Peyer's patch (tissue), 4 donors: Measurements from ENCODE around the gene TMEM121. TPM values are rescaled to one million over a fixed set of nuclear protein-coding genes. Genes with fewer than 3 reads are reported as not detected.

Experiments used
- DNase-seq, 3 donors: peaks; one replicate each; pipeline ENCODE4 v3.0.0-alpha.2; 2017 to 2019
- H3K27ac ChIP-seq, 4 donors: fragments of 200-600 bp; sonication (generic); one replicate each; pipeline ENCODE4 v1.5.1; 2016 to 2019
- H3K27me3 ChIP-seq, 2 donors: fragments of 200-600 bp; sonication (generic); one replicate each; pipeline ENCODE4 v1.5.1; 2019
- H3K36me3 ChIP-seq, 3 donors: fragments of 200-600 bp; sonication (generic); one replicate each; pipeline ENCODE4 v1.5.1; 2016 to 2019
- H3K4me1 ChIP-seq, 4 donors: fragments of 200-600 bp; sonication (generic); one replicate each; pipeline ENCODE4 v1.5.1; 2016 to 2019
- H3K4me3 ChIP-seq, 4 donors: fragments of 200-600 bp; sonication (generic); 1 replicate in 3 of 4; 2 replicates in 1 of 4; pipeline ENCODE4 v1.5.1; 2016 to 2019; ENCODE audit warnings: mild to moderate bottlenecking in 1 of 4
- H3K9me3 ChIP-seq, 4 donors: fragments of 200-600 bp; sonication (generic); one replicate each; pipeline ENCODE4 v1.5.1; 2016 to 2019; ENCODE audit warnings: mild to moderate bottlenecking in 1 of 4
- CTCF ChIP-seq, 6 experiments: fragments of 450-650 bp in 4 of 6; fragments of 200-600 bp in 2 of 6; sonication (generic) in 1 of 6; IDR thresholded peaks; one replicate each; pipeline ENCODE4 v1.5.1; 2017 to 2019; ENCODE audit warnings: antibody characterized with exemption in 6 of 6, mild to moderate bottlenecking in 3 of 6, moderate library complexity in 1 of 6
- POLR2A ChIP-seq, 2 donors: fragments of 450-650 bp; IDR thresholded peaks; one replicate each; pipeline ENCODE4 v1.5.1; 2017; ENCODE audit warnings: antibody characterized with exemption in 2 of 2, mild to moderate bottlenecking in 2 of 2, moderate library complexity in 2 of 2
- total RNA-seq, 4 donors: library from RNA; depleted of rRNA; stranded (reverse); fragments of >200 nt; gene quantifications; one replicate each; pipeline ENCODE4 v1.1.0, GENCODE V29; 2016

The TMEM121 gene
- total RNA-seq, 4 donors from 2014 or later, result 0.94 to 2.5 (median 1.1) TPM; not detected in 1

- H3K36me3 ChIP-seq, result peaks cover 0 to 8% (median 0%) of the 10 kb centered on the region in 3 donors
- no peak for DNase-seq
- no peaks in the 10 kb centered on the region for H3K9me3 ChIP-seq
- no peaks in the 10 kb centered on the region for H3K27me3 ChIP-seq
- H3K4me3 ChIP-seq, result no peak overlapping the region
- H3K27ac ChIP-seq, result no peak overlapping the region
- no peaks in the 10 kb centered on the region for H3K4me1 ChIP-seq
- no peak for TF ChIP-seq CTCF (IDR thresholded peaks at IDR 0.05)
- no peak for TF ChIP-seq POLR2A (IDR thresholded peaks at IDR 0.05)
Observed at GRCh38 chr14:105501504-105502291, 24.7 kb upstream of the TMEM121 start.

- Histone ChIP-seq H3K4me1 (no peaks in the 10 kb centered on the region), H3K27ac (no peak overlapping the region), H3K4me3 (no peak overlapping the region), H3K9me3 (no peaks in the 10 kb centered on the region), H3K36me3 (peaks cover 0 to 8% (median 0%) of the 10 kb centered on the region in 3 donors), H3K27me3 (no peaks in the 10 kb centered on the region)
- TF ChIP-seq CTCF (IDR thresholded peaks at IDR 0.05) (no peak), POLR2A (IDR thresholded peaks at IDR 0.05) (no peak)
- no peak for DNase-seq
Observed at GRCh38 chr14:105502446-105503295, 23.7 kb upstream of the TMEM121 start.

- Histone ChIP-seq H3K9me3 (no peaks in the 10 kb centered on the region), H3K36me3 (peaks cover 0 to 4% (median 0%) of the 10 kb centered on the region in 3 donors), H3K27me3 (no peaks in the 10 kb centered on the region), H3K4me1 (no peaks in the 10 kb centered on the region), H3K27ac (no peak overlapping the region), H3K4me3 (no peak overlapping the region)
- TF ChIP-seq POLR2A (IDR thresholded peaks at IDR 0.05), result no peak
- TF ChIP-seq CTCF (IDR thresholded peaks at IDR 0.05), result no peak
- no peak for DNase-seq
Observed at GRCh38 chr14:105503296-105503640, 23.1 kb upstream of the TMEM121 start.

GRCh38 chr14:105503935-105504692 lies 22.3 kb upstream of the TMEM121 start:
- Histone ChIP-seq H3K9me3 (no peaks in the 10 kb centered on the region), H3K4me3 (no peak overlapping the region), H3K36me3 (no peaks in the 10 kb centered on the region), H3K27ac (no peak overlapping the region), H3K27me3 (no peaks in the 10 kb centered on the region), H3K4me1 (no peaks in the 10 kb centered on the region)
- TF ChIP-seq POLR2A (IDR thresholded peaks at IDR 0.05) (no peak), CTCF (IDR thresholded peaks at IDR 0.05) (no peak)
- no peak for DNase-seq

- DNase-seq, result no peak
- H3K36me3 ChIP-seq, result no peaks in the 10 kb centered on the region
- no peak overlapping the region for H3K27ac ChIP-seq
- no peak for TF ChIP-seq CTCF (IDR thresholded peaks at IDR 0.05)
- no peak for TF ChIP-seq POLR2A (IDR thresholded peaks at IDR 0.05)
- no peaks in the 10 kb centered on the region for H3K27me3 ChIP-seq
- no peaks in the 10 kb centered on the region for H3K9me3 ChIP-seq
- no peak overlapping the region for H3K4me3 ChIP-seq
- no peaks in the 10 kb centered on the region for H3K4me1 ChIP-seq
Observed at GRCh38 chr14:105505101-105505500, 21.3 kb upstream of the TMEM121 start.
